ENCODE results near the gene CMIP.

The CMIP gene

GRCh38 chr16:81592353-81592866, 147.8 kb downstream of the CMIP start:
- no peak for TF ChIP-seq CTCF (IDR thresholded peaks at IDR 0.05; ENCODE audit: low read depth, low read length, missing control alignments)
- no peak for DNase-seq (ENCODE audit: low read depth)
- no peak overlapping the region for H3K4me3 ChIP-seq (ENCODE audit: low read depth, low read length)

- H3K4me3 ChIP-seq (ENCODE audit: low read depth, low read length), result no peak overlapping the region
- no peak for TF ChIP-seq CTCF (IDR thresholded peaks at IDR 0.05; ENCODE audit: low read depth, low read length, missing control alignments)
- DNase-seq (ENCODE audit: low read depth), result no peak
Observed at GRCh38 chr16:81593481-81593880, 148.9 kb downstream of the CMIP start.

- no peak for DNase-seq (ENCODE audit: low read depth)
- TF ChIP-seq CTCF (IDR thresholded peaks at IDR 0.05; ENCODE audit: low read depth, low read length, missing control alignments), result no peak
- no peak overlapping the region for H3K4me3 ChIP-seq (ENCODE audit: low read depth, low read length)
Observed at GRCh38 chr16:81595629-81596292, 151.2 kb downstream of the CMIP start.

- no peak for DNase-seq (ENCODE audit: low read depth)
- H3K4me3 ChIP-seq (ENCODE audit: low read depth, low read length), result no peak overlapping the region
- no peak for TF ChIP-seq CTCF (IDR thresholded peaks at IDR 0.05; ENCODE audit: low read depth, low read length, missing control alignments)
Observed at GRCh38 chr16:81597079-81597658, 152.6 kb downstream of the CMIP start.

GRCh38 chr16:81598083-81598482, 153.5 kb downstream of the CMIP start:
- no peak for DNase-seq (ENCODE audit: low read depth)
- TF ChIP-seq CTCF (IDR thresholded peaks at IDR 0.05; ENCODE audit: low read depth, low read length, missing control alignments), result peak; percentile 4
- no peak overlapping the region for H3K4me3 ChIP-seq (ENCODE audit: low read depth, low read length)

GRCh38 chr16:81599034-81599744, 154.6 kb downstream of the CMIP start:
- TF ChIP-seq CTCF (IDR thresholded peaks at IDR 0.05; ENCODE audit: low read depth, low read length, missing control alignments), result no peak
- no peak for DNase-seq (ENCODE audit: low read depth)
- no peak overlapping the region for H3K4me3 ChIP-seq (ENCODE audit: low read depth, low read length)

Measured in GM12864 (cell line).